ENCODE results near the gene PCDH9. TPM values are rescaled to one million over a fixed set of nuclear protein-coding genes. Genes with fewer than 3 reads are reported as not detected.

The PCDH9 gene
- total RNA-seq (2014; rRNA removed; shearing (Covaris generic); ENCODE audit: low replicate concordance), result 0.62 and 1.9 TPM in 2 replicates

DNA sequence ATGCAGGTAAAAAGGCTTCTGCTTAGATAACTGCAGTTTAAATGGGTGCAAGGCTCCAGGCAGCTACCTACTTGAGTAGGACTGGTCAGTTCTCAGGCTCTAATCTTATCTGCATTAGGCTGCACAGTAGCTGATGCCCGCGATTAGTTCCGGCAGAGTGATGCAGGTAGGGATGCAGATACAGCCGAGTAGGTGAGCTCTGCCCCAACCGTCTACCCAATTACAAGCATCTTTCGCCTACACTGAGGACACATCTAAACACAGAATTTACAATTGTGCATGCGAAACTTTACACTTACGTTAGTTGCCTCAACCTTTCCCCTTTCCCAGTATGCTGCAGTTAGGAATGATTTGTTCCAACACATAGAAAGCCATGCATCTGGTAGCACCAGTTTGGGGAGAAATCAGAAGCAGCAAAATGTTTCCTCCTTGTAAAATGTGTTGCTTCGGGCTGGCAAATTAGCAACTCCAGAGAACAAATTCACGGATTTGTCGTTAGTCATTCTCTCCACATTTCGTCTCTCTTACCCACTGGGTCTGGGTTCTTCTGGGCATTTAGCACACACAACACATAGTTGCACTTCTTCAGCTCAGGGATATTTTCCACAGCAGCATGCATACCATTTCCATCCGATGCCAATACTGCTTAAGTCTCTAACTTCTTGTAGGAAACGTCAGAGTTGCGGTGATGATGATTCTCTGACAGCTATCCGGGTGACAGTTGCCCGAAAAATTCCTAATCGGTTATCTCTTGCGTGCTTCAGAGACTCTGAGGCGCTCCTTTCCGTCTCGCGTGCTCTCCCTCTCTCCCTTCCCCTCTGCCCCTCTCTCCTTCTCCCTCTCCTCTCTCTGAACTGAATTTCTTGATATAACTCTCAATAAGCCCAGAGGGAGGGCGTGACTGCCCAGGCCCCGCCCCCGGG, at the start of gene PCDH9:
PCDH9 (minus strand) TSS at position 856 of the 923 bp plus-strand sequence. CDS start 1,896 bp downstream, outside the sequence.
- Histone ChIP-seq H3K36me3 (no peaks in the 10 kb centered on the region), H3K9me3 (no peaks in the 10 kb centered on the region), H3K4me3 (peak within 1 kb of the TSS; percentile 81), H3K27me3 (peaks cover 4% of the 10 kb centered on the region; the same call in 1 of the 2 replicates)
- no peak for DNase-seq

GRCh38 chr13:67278235-67278634, 48.1 kb upstream of the PCDH9 start:
- H3K27me3 ChIP-seq, result no peaks in the 10 kb centered on the region
- H3K36me3 ChIP-seq, result no peaks in the 10 kb centered on the region
- DNase-seq, result peak; percentile 5
- no peaks in the 10 kb centered on the region for H3K9me3 ChIP-seq
- no peak overlapping the region for H3K4me3 ChIP-seq

DNA sequence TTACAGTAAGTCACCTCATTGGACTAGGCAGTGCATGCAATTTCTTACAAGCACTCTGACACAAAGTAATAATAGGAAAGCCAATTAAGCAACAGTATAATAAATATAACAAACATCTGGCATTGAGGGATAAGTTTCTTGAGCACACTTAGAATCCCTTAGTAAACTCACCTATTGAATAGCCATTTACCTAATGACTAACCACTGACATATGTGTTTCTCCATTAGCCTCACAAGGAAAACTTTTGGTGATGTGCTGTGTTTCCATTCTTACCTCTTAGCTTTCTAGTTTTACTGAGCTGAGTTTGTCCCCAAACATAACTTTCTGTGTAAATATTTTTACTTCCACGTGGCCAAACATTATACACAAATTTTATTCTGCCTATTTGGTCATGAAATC, 47.4 kb upstream of the PCDH9 start:
- H3K36me3 ChIP-seq, result no peaks in the 10 kb centered on the region
- no peaks in the 10 kb centered on the region for H3K27me3 ChIP-seq
- no peak for DNase-seq

DNA sequence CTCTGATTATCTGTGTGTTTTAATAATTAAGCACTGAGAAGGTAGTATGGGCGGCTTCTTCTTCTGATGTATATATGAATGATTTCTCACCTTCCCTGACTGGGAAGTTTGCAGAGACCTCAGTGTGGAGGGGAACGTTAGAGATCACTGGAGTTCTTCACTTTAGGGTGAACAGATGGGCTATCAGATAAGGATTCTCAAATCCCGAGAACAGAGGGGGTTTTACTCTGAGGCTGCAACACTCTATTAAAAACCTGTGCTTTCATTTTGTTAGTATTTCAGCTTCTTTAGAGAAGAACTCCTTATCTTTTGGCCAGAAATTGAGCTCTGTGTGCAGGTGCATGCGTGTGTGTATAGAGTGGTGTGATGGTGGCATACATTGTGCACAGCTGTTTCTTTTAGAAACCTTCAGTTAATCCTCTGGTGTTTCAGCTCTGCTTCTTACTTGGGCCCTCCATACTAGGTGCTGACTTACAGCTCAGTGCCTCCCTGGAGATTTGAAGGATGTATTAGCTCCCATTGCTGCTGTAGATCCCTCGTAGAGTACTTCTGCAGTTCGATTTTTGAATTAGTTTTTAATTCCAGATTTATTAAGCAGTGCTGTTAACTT, 45.3 kb upstream of the PCDH9 start:
- no peaks in the 10 kb centered on the region for H3K36me3 ChIP-seq
- H3K9me3 ChIP-seq, result no peaks in the 10 kb centered on the region
- H3K4me3 ChIP-seq, result no peak overlapping the region
- no peaks in the 10 kb centered on the region for H3K27me3 ChIP-seq
- no peak for DNase-seq

More for the DNA sequence above, 47.4 kb upstream of the PCDH9 start:
- Histone ChIP-seq H3K4me3 (no peak overlapping the region), H3K9me3 (no peaks in the 10 kb centered on the region)

GRCh38 chr13:67273001-67273400, 42.9 kb upstream of the PCDH9 start:
- no peaks in the 10 kb centered on the region for H3K9me3 ChIP-seq
- no peaks in the 10 kb centered on the region for H3K27me3 ChIP-seq
- no peak overlapping the region for H3K4me3 ChIP-seq
- no peak for DNase-seq
- no peaks in the 10 kb centered on the region for H3K36me3 ChIP-seq

DNA sequence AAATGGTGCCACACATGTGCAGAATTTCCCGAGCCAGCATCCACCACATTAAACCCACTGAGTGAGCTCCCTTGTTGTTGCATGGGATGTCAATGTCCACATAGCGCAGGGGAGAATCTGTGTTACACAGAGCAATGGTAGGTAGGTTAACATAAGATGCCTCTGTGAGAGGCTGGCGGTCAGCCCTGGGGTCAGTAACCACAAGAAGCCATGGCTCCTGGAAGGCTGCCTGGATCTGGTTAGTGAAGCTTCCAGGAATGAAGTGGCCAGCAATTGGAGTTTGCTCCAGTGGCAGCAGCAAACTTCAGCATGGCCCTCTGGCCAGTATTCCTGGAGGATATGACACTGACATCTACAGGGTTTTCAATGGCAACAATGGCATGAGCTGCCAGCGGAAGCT, 37.0 kb upstream of the PCDH9 start:
- Histone ChIP-seq H3K27me3 (no peaks in the 10 kb centered on the region), H3K36me3 (no peaks in the 10 kb centered on the region)
- DNase-seq, result peak; percentile 11

GRCh38 chr13:67259208-67259607, 29.1 kb upstream of the PCDH9 start:
- Histone ChIP-seq H3K36me3 (no peaks in the 10 kb centered on the region), H3K9me3 (no peaks in the 10 kb centered on the region), H3K4me3 (no peak overlapping the region), H3K27me3 (no peaks in the 10 kb centered on the region)
- DNase-seq, result no peak

More for the DNA sequence above, 37.0 kb upstream of the PCDH9 start:
- H3K9me3 ChIP-seq, result no peaks in the 10 kb centered on the region
- H3K4me3 ChIP-seq, result no peak overlapping the region

GRCh38 chr13:67258482-67258881, 28.3 kb upstream of the PCDH9 start:
- Histone ChIP-seq H3K9me3 (no peaks in the 10 kb centered on the region), H3K4me3 (no peak overlapping the region), H3K36me3 (no peaks in the 10 kb centered on the region), H3K27me3 (no peaks in the 10 kb centered on the region)
- no peak for DNase-seq

GRCh38 chr13:67238861-67239260, 8.7 kb upstream of the PCDH9 start:
- no peaks in the 10 kb centered on the region for H3K27me3 ChIP-seq
- DNase-seq, result no peak
- H3K36me3 ChIP-seq, result no peaks in the 10 kb centered on the region
- H3K9me3 ChIP-seq, result no peaks in the 10 kb centered on the region
- H3K4me3 ChIP-seq, result no peak overlapping the region

GRCh38 chr13:67238277-67238859, 8.2 kb upstream of the PCDH9 start:
- no peak for DNase-seq
- Histone ChIP-seq H3K36me3 (no peaks in the 10 kb centered on the region), H3K27me3 (no peaks in the 10 kb centered on the region; the same call in 1 of the 2 replicates), H3K4me3 (no peak overlapping the region), H3K9me3 (no peaks in the 10 kb centered on the region)

DNA sequence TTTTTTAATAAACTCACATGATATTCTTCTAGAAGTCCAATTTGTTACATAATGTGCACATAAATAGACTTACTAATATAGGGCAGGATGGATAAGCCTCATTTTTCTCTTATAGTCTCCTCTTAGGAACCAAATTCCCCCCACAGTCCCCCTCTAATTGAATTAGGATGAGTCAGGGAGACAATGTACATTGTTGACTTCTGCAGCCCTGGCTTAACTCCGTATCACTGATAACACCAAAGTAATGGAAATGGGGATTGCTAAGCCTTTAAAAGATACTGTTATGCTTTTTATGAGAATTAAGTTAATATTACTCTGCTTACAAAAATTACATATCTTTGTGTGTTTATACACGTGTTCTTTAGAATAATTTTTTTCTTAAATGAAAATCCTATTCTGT, 5.1 kb upstream of the PCDH9 start:
- Histone ChIP-seq H3K4me3 (no peak overlapping the region), H3K36me3 (no peaks in the 10 kb centered on the region)
- DNase-seq, result no peak

DNA sequence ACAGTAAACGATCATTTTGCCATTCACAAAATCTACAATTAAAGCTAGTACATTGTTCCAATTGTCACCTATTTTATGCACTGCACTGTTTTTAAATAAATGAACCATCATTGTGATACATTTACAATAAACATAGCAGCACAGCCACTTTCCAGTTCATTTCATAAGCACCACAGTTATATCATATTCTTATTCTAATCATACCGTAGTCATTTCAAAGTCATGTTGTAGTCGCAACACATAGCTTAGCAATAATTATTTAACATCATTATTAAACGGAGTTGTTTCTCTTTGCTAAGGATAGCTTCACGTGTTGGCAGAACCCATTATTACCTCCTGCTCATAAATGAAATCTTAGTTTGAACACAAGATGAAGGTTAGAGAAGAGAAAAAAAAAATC, 2.2 kb upstream of the PCDH9 start:
- peaks cover 4% of the 10 kb centered on the region; the same call in 1 of the 2 replicates for H3K27me3 ChIP-seq
- no peak overlapping the region for H3K4me3 ChIP-seq
- no peak for DNase-seq
- H3K9me3 ChIP-seq, result no peaks in the 10 kb centered on the region
- no peaks in the 10 kb centered on the region for H3K36me3 ChIP-seq

More for the DNA sequence above, 5.1 kb upstream of the PCDH9 start:
- no peaks in the 10 kb centered on the region for H3K9me3 ChIP-seq
- H3K27me3 ChIP-seq, result peaks cover 4% of the 10 kb centered on the region; the same call in 1 of the 2 replicates

GRCh38 chr13:67231289-67232000, 1.3 kb upstream of the PCDH9 start:
- no peak for DNase-seq

GRCh38 chr13:67230404-67231288, 510 bp upstream of the PCDH9 start:
- Histone ChIP-seq H3K4me3 (peak overlapping the region; percentile 81), H3K36me3 (no peaks in the 10 kb centered on the region), H3K9me3 (no peaks in the 10 kb centered on the region), H3K27me3 (peaks cover 4% of the 10 kb centered on the region; the same call in 1 of the 2 replicates)
- peak; percentile 95 for DNase-seq

More at GRCh38 chr13:67231289-67232000, 1.3 kb upstream of the PCDH9 start:
- Histone ChIP-seq H3K36me3 (no peaks in the 10 kb centered on the region), H3K27me3 (peaks cover 4% of the 10 kb centered on the region; the same call in 1 of the 2 replicates), H3K9me3 (no peaks in the 10 kb centered on the region), H3K4me3 (peak overlapping the region; percentile 81)

GRCh38 chr13:67228916-67229315, 1.2 kb downstream of the PCDH9 start:
- no peaks in the 10 kb centered on the region for H3K9me3 ChIP-seq
- DNase-seq, result no peak
- H3K36me3 ChIP-seq, result no peaks in the 10 kb centered on the region
- peaks cover 4% of the 10 kb centered on the region; the same call in 1 of the 2 replicates for H3K27me3 ChIP-seq
- H3K4me3 ChIP-seq, result peak overlapping the region; percentile 81
